HG03175 (cell line): ENCODE results near the gene NR2F2.
"Not testable (repeated sequence)": the region's sequence is repeated elsewhere in the genome, so short reads cannot be mapped to it uniquely, and the experiment has no call there.

Experiments
- ATAC-seq: cut with Tn5 transposase; IDR thresholded peaks from one replicate; pipeline ENCODE4 v1.9.1; 2021; ENCODE audit warnings: mild to moderate bottlenecking, moderate library complexity; ENCODE audit not compliant: unreplicated experiment

The NR2F2 gene

DNA sequence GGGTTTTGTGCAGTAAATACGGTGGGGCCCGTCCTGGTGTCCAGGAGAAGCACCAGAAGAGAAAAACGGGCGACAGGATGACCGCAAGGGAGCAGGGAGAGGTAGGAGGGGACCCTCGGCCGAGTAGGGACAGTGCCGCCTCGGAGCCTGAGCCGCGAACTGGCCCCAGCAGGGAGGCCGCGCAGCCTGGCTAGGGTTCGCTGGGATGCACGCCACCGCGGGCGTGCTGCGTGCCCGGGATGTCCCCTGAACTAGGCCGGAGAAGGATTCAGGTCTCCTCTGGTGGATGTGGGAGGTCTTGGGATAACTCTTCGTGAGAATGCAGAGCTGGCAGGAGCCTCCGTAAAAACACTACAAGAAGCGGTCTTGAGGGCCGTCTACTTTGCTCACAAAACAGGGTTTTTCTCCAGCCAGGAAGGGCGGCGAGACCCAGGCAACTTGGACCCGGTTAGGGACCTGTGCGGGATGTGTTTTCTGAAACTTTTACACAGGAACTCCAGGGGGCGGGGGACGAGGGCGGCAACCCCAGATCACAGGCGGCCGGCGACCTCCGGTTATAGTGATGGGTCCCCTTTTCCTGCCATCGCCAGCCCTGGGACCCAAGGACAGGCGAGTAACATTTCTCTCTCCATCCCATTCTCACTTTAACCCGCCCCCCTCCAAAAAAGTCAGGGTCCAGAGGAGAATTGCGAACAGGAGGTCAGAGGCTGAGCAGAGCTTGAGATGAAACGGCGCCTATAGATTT is 35.5 kb downstream of the NR2F2 start:
- ATAC-seq, result no peak

- no peak for ATAC-seq
Measured at GRCh38 chr15:96366526-96366877, 36.0 kb downstream of the NR2F2 start.

- no peak for ATAC-seq
Measured at GRCh38 chr15:96367311-96368200, 37.1 kb downstream of the NR2F2 start.

GRCh38 chr15:96369351-96369750 is 38.9 kb downstream of the NR2F2 start:
- ATAC-seq, result no peak

GRCh38 chr15:96369825-96370621 is 39.5 kb downstream of the NR2F2 start:
- no peak for ATAC-seq

DNA sequence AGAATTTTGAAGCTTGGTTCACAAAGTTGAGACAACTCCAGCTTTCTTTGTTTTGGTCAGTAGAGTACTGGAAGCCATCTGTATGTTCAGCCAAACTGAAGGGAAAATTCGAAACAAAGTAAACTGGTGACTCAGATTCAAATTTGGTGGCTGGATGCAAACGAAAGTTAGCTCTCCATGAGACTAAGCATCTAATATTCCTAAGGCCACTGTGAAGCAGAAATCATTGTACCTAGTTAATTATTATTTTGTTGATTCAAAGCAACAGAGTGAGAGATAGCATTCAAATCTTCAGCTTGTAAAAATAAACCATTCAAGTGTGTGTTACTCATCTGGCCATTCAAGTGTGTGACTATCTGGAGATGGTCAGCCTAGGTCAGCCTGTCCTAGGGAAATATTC is 42.1 kb downstream of the NR2F2 start:
- ATAC-seq, result no peak

GRCh38 chr15:96374499-96374898 is 44.0 kb downstream of the NR2F2 start:
- no peak for ATAC-seq

DNA sequence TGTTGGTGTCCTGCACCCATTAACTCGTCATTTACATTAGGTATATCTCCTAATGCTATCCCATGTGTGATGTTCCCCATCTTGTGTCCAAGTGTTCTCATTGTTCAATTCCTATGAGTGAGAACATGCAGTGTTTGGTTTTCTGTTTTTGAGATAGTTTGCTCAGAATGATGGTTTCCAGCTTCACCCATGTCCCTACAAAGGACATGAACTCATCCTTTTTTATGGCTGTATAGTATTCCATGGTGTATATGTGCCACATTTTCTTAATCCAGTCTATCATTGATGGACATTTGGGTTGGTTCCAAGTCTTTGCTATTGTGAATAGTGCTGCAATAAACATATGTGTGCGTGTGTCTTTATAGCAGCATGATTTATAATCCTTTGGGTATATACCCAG is 49.1 kb downstream of the NR2F2 start:
- not testable (repeated sequence) for ATAC-seq

- ATAC-seq, result no peak
Measured at GRCh38 chr15:96381463-96381862, 51.0 kb downstream of the NR2F2 start.

DNA sequence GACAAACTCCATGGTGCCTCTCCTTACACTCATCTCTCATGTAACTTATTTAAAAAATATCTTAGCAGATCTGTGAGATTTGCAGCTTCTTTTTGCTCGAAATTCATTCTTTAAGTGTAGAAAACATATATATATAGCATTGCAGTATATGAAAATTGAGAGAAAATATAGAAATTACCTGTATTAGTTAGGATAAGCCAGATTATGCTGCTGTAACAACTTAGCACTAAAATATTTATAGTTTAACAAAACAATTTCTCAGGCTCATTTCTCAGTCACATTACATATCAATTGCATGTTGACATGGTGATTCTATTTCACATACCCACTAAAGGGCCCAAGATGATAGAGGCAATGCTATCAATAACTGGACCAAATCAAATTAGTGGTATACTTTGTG is 54.7 kb downstream of the NR2F2 start:
- ATAC-seq, result no peak

- ATAC-seq, result no peak
Measured at GRCh38 chr15:96388673-96389072, 58.2 kb downstream of the NR2F2 start.
